H1 (cell line): ENCODE results near the gene L3MBTL3. TPM values are rescaled to one million over a fixed set of nuclear protein-coding genes. Genes with fewer than 3 reads are reported as not detected.

Source experiments
- JUN ChIP-seq: IDR thresholded peaks from 2 replicates; pipeline ENCODE4 v1.6.1; 2011; ENCODE audit warnings: low read depth, mild to moderate bottlenecking, improper control_type of control experiment, low read length
- POLR2A ChIP-seq, 2 experiments: IDR thresholded peaks; 1 replicate in 1 of 2; 2 replicates in 1 of 2; pipeline ENCODE4 v1.6.1; 2011; ENCODE audit warnings: low read depth in 2 of 2, low read length in 2 of 2, mild to moderate bottlenecking in 2 of 2; ENCODE audit errors: control extremely low read depth in 1 of 2
- polyA plus RNA-seq, 7 experiments: library from polyadenylated mRNA; depleted of rRNA in 3 of 7; stranded (reverse) in 5 of 7; unstranded in 2 of 7; fragments of >200 nt in 5 of 7; fragments of 200-250 nt in 2 of 7; gene quantifications; 1 replicate in 5 of 7; 2 replicates in 1 of 7; 4 replicates in 1 of 7; pipeline versions ENCODE4 v1.2.1 to v1.2.3, GENCODE V29; 2011 to 2013; ENCODE audit warnings: missing spikeins in 2 of 7, mixed read lengths in 2 of 7
- total RNA-seq: library from RNA; stranded (reverse); fragmentation: NEBNext Ultra II Directional; extraction: Animal tissue kit (Norgen Biotek cat#: 25700); gene quantifications from 2 replicates; pipeline ENCODE4 v1.2.1, GENCODE V29; 2021
- TF ChIP-seq, protein P1 (sequence below): IDR thresholded peaks from 2 replicates; pipeline ENCODE4 v1.6.1; 2012; ENCODE audit warnings: low read length, inconsistent platforms

The L3MBTL3 gene
- total and polyA plus RNA-seq, 2 of the 8 experiments (the other 6 are each of a cell fraction or from before 2014, with no cell fraction given) = 3.9 to 17.2 TPM

DNA sequence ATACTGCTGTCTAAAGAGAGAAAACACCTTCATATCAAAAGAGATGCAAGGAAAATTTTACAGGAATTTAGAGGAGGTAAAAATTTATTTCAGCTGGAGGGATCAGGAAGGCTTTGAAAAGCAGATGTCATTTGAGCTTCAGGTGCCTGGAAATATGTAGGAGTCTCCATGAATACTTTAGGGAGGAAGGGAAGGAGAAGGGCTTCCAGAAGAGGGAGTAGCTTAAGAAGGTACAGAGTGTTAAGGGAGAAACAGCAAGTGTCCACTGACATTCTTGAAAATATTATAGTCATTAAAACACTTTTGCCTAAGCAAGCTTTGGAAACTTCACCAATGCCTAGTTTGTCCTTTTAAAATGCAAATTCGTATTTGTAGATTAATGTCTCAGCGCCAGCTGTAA, 27.2 kb downstream of the L3MBTL3 start (continued):
- no peak for TF ChIP-seq JUN
- TF ChIP-seq, protein P1, sequence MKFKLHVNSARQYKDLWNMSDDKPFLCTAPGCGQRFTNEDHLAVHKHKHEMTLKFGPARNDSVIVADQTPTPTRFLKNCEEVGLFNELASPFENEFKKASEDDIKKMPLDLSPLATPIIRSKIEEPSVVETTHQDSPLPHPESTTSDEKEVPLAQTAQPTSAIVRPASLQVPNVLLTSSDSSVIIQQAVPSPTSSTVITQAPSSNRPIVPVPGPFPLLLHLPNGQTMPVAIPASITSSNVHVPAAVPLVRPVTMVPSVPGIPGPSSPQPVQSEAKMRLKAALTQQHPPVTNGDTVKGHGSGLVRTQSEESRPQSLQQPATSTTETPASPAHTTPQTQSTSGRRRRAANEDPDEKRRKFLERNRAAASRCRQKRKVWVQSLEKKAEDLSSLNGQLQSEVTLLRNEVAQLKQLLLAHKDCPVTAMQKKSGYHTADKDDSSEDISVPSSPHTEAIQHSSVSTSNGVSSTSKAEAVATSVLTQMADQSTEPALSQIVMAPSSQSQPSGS = no peak
- TF ChIP-seq POLR2A (IDR thresholded peaks at IDR 0.05; ENCODE audit: control extremely low read depth in 1 of 2, low read depth in 2 of 2, low read length in 2 of 2) = no peak
